SK-N-SH (cell line): Measurements from ENCODE around the gene ZNF202. TPM values are rescaled to one million over a fixed set of nuclear protein-coding genes. Genes with fewer than 3 reads are reported as not detected.

Source experiments
- CTCF ChIA-PET: fragments of 300-600, 350-600 bp; formaldehyde crosslinking; extraction: SDS; loops from one replicate; lab custom pipeline; 2021; lab: Yijun Ruan, JAX
- POLR2A ChIA-PET: fragments of 350-600 bp; sonication (Branson Sonifier 250); formaldehyde crosslinking; extraction: SDS; loops from one replicate; lab custom pipeline; 2020; ENCODE audit warnings: antibody characterized with exemption, inconsistent platforms; lab: Yijun Ruan, JAX
- DNase-seq: peaks from one replicate; pipeline ENCODE4 v3.0.0; 2012
- H2AFZ ChIP-seq: fragments of 200-600 bp; sonication (generic); 2 replicates; pipeline ENCODE4 v1.8.1; 2016; ENCODE audit warnings: antibody characterized with exemption, mild to moderate bottlenecking, low read depth
- H3F3A ChIP-seq: fragments of 200-600 bp; sonication (generic); replicated peaks from 2 replicates; pipeline ENCODE3; 2016; ENCODE audit warnings: antibody characterized with exemption, mild to moderate bottlenecking; ENCODE audit not compliant: insufficient read depth
- H3K27ac ChIP-seq, 2 experiments: fragments of 200-500 bp in 1 of 2; fragments of 200-600 bp in 1 of 2; sonication (Bioruptor generic) in 1 of 2; sonication (generic), shearing (Covaris generic) in 1 of 2; 2 replicates each; pipeline versions ENCODE4 v1.5.1 to v1.6.1; 2014 to 2016; ENCODE audit warnings: low read depth in 2 of 2, inconsistent platforms in 1 of 2, low read length in 1 of 2, mild to moderate bottlenecking in 1 of 2, mixed read lengths in 1 of 2
- H3K27me3 ChIP-seq: fragments of 200-600 bp; sonication (generic), shearing (Covaris generic); 2 replicates; pipeline ENCODE4 v1.6.1; 2016; ENCODE audit warnings: mixed run types; ENCODE audit not compliant: insufficient read depth
- H3K36me3 ChIP-seq, 2 experiments: fragments of 200-500 bp in 1 of 2; fragments of 200-600 bp in 1 of 2; sonication (Bioruptor generic) in 1 of 2; sonication (generic) in 1 of 2; replicated peaks in 1 of 2; 2 replicates each; pipeline versions ENCODE3 to v1.5.1; 2014 to 2016; ENCODE audit warnings: low read length in 1 of 2, mild to moderate bottlenecking in 1 of 2; ENCODE audit not compliant: insufficient read depth in 2 of 2, control insufficient read depth in 1 of 2
- H3K4me1 ChIP-seq, 2 experiments: fragments of 200-500 bp in 1 of 2; fragments of 200-600 bp in 1 of 2; sonication (Bioruptor generic) in 1 of 2; sonication (generic), shearing (Covaris generic) in 1 of 2; 2 replicates each; pipeline versions ENCODE4 v1.5.1 to v1.6.1; 2014 to 2016; ENCODE audit warnings: low read depth in 1 of 2, low read length in 1 of 2, mixed run types in 1 of 2; ENCODE audit not compliant: insufficient read depth in 2 of 2, control insufficient read depth in 1 of 2
- H3K4me2 ChIP-seq: fragments of 200-600 bp; sonication (generic), shearing (Covaris generic); 2 replicates; pipeline ENCODE4 v1.6.1; 2017; ENCODE audit warnings: mixed run types
- H3K4me3 ChIP-seq, 2 experiments: fragments of 200-500 bp in 1 of 2; fragments of 200-600 bp in 1 of 2; sonication (Bioruptor generic) in 1 of 2; sonication (generic), shearing (Covaris generic) in 1 of 2; 2 replicates each; pipeline versions ENCODE4 v1.5.1 to v1.8.1; 2014 to 2016; ENCODE audit warnings: low read depth in 2 of 2, inconsistent platforms in 1 of 2, low read length in 1 of 2, mild to moderate bottlenecking in 1 of 2, mixed read lengths in 1 of 2, moderate library complexity in 1 of 2
- H3K79me2 ChIP-seq: fragments of 200-600 bp; sonication (generic); 2 replicates; pipeline ENCODE4 v1.8.1; 2017; ENCODE audit warnings: mild to moderate bottlenecking; ENCODE audit not compliant: insufficient read depth
- H3K9ac ChIP-seq: fragments of 200-600 bp; sonication (generic); 2 replicates; pipeline ENCODE4 v1.6.1; 2017; ENCODE audit warnings: mixed run types
- H3K9me2 ChIP-seq: fragments of 200-600 bp; sonication (generic); 2 replicates; pipeline ENCODE4 v1.6.1; 2017; ENCODE audit warnings: mixed run types
- H3K9me3 ChIP-seq: fragments of 200-600 bp; sonication (generic); 2 replicates; pipeline ENCODE4 v1.6.1; 2017; ENCODE audit warnings: mixed run types, mild to moderate bottlenecking, moderate library complexity
- H4K20me1 ChIP-seq: fragments of 200-600 bp; sonication (generic); 2 replicates; pipeline ENCODE4 v1.6.1; 2017; ENCODE audit warnings: mild to moderate bottlenecking, mixed run types; ENCODE audit not compliant: insufficient read depth
- CTCF ChIP-seq: fragments of 200-600 bp; sonication (generic); IDR thresholded peaks from 2 replicates; pipeline ENCODE4 v1.6.1; 2017; ENCODE audit warnings: antibody characterized with exemption, mild to moderate bottlenecking, moderate library complexity
- EZH2phosphoT487 ChIP-seq: fragments of 200-600 bp; sonication (generic); IDR thresholded peaks from 2 replicates; pipeline ENCODE4 v1.6.1; 2017; ENCODE audit warnings: low read depth, mixed run types, mild to moderate bottlenecking, antibody characterized with exemption, moderate library complexity, borderline replicate concordance
- FOXJ3 ChIP-seq: sonication (generic); formaldehyde crosslinking; IDR thresholded peaks from 2 replicates; pipeline ENCODE4 v1.5.1; 2020; ENCODE audit warnings: mild to moderate bottlenecking, missing genetic modification reagents
- GABPA ChIP-seq: IDR thresholded peaks from 2 replicates; pipeline ENCODE4 v1.4.0; 2012; ENCODE audit warnings: low read depth, mild to moderate bottlenecking
- GATA2 ChIP-seq: sonication (generic); formaldehyde crosslinking; IDR thresholded peaks from 2 replicates; pipeline ENCODE4 v1.5.0; 2020; ENCODE audit warnings: mild to moderate bottlenecking, missing genetic modification reagents
- MEF2A ChIP-seq: IDR thresholded peaks from 2 replicates; pipeline ENCODE4 v1.4.0; 2012; ENCODE audit warnings: low read depth, borderline replicate concordance
- NFIC ChIP-seq: IDR thresholded peaks from 2 replicates; pipeline ENCODE4 v1.4.0; 2012; ENCODE audit warnings: borderline replicate concordance
- NRF1 ChIP-seq: IDR thresholded peaks from 2 replicates; pipeline ENCODE4 v1.6.1; 2012; ENCODE audit warnings: low read depth, mild to moderate bottlenecking, low read length
- RCOR1 ChIP-seq: fragments of 150-350 bp; IDR thresholded peaks from 2 replicates; pipeline ENCODE4 v1.6.1; 2017; ENCODE audit warnings: antibody characterized with exemption, low read length
- RXRA ChIP-seq: IDR thresholded peaks from 2 replicates; pipeline ENCODE4 v1.4.0; 2012; ENCODE audit warnings: low read depth, mild to moderate bottlenecking, borderline replicate concordance
- TAF1 ChIP-seq: IDR thresholded peaks from 2 replicates; pipeline ENCODE4 v1.6.1; 2012; ENCODE audit warnings: low read depth, mild to moderate bottlenecking, low read length, moderate library complexity, borderline replicate concordance
- TCF12 ChIP-seq: IDR thresholded peaks from 2 replicates; pipeline ENCODE4 v1.4.0; 2012
- WGBS: methylation state at CpG from one replicate; pipeline ENCODE4 v1.1.6; 2017; ENCODE audit warnings: low lambda C conversion rate; 5-methylcytosine and 5-hydroxymethylcytosine counted together
- polyA plus RNA-seq, 3 experiments: library from polyadenylated mRNA; depleted of rRNA; stranded (reverse); fragments of >200 nt; gene quantifications; 2 replicates each; pipeline ENCODE4 v1.2.3, GENCODE V29; 2012
- TF ChIP-seq, protein P1 (sequence below): IDR thresholded peaks from 2 replicates; pipeline ENCODE4 v1.4.0; 2012; ENCODE audit warnings: low read depth
- TF ChIP-seq, protein P2 (sequence below): IDR thresholded peaks from 2 replicates; pipeline ENCODE4; 2012
- TF ChIP-seq, protein P3 (sequence below): fragments of 150-350 bp; IDR thresholded peaks from 2 replicates; pipeline ENCODE4 v1.6.1; 2017; ENCODE audit warnings: antibody characterized with exemption, low read length, low read depth, borderline replicate concordance

ZNF202 gene
- polyA plus RNA-seq, 1 of the 3 experiments (the other 2 are of a cell fraction), result 11.3 TPM

GRCh38 chr11:123695231-123695630 is 46.2 kb downstream of the ZNF202 start (continued):
- no peak for TF ChIP-seq NFIC
- TF ChIP-seq TCF12, result no peak
- no peak for TF ChIP-seq NRF1
- TF ChIP-seq, protein P1, sequence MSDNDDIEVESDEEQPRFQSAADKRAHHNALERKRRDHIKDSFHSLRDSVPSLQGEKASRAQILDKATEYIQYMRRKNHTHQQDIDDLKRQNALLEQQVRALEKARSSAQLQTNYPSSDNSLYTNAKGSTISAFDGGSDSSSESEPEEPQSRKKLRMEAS, result no peak
- no peak for TF ChIP-seq TAF1
- no peak for TF ChIP-seq MEF2A
- no peak for TF ChIP-seq RXRA

- H3K79me2 ChIP-seq, result no peaks in the 10 kb centered on the region
- ChIA-PET POLR2A (no interaction called here), CTCF (interaction anchor here (0.8 to 1.0 kb wide), 2 partner anchors 11 to 41 kb away, joined by 3 to 5 read pairs; no protein-coding TSS in a partner anchor)
- no peak overlapping the region for H3K4me2 ChIP-seq
- H3K9me2 ChIP-seq, result no peaks in the 10 kb centered on the region
- H2AFZ ChIP-seq, result no peak overlapping the region; the same call in 1 of the 2 replicates
- no peaks in the 10 kb centered on the region for H3K4me1 ChIP-seq
- H3K27me3 ChIP-seq, result no peaks in the 10 kb centered on the region; the same call in 1 of the 2 replicates
- WGBS, result 32% methylated on average over 2 of the region's 2 CpGs
- DNase-seq, result no peak
- H3K9ac ChIP-seq, result no peak overlapping the region
- no peaks in the 10 kb centered on the region for H3K36me3 ChIP-seq
- H3K9me3 ChIP-seq, result no peaks in the 10 kb centered on the region
- no peaks in the 10 kb centered on the region for H3F3A ChIP-seq
- no peak overlapping the region for H3K4me3 ChIP-seq
- no peaks in the 10 kb centered on the region for H4K20me1 ChIP-seq
- H3K27ac ChIP-seq, result no peak overlapping the region
- TF ChIP-seq CTCF (no peak), FOXJ3 (no peak), GATA2 (CRISPR knock-in tag) (no peak), GABPA (no peak), RXRA (no peak), TCF12 (no peak), RCOR1 (no peak), EZH2phosphoT487 (no peak)
- TF ChIP-seq, protein P2, sequence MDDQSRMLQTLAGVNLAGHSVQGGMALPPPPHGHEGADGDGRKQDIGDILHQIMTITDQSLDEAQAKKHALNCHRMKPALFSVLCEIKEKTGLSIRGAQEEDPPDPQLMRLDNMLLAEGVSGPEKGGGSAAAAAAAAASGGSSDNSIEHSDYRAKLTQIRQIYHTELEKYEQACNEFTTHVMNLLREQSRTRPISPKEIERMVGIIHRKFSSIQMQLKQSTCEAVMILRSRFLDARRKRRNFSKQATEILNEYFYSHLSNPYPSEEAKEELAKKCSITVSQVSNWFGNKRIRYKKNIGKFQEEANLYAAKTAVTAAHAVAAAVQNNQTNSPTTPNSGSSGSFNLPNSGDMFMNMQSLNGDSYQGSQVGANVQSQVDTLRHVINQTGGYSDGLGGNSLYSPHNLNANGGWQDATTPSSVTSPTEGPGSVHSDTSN, result no peak
- TF ChIP-seq, protein P3, sequence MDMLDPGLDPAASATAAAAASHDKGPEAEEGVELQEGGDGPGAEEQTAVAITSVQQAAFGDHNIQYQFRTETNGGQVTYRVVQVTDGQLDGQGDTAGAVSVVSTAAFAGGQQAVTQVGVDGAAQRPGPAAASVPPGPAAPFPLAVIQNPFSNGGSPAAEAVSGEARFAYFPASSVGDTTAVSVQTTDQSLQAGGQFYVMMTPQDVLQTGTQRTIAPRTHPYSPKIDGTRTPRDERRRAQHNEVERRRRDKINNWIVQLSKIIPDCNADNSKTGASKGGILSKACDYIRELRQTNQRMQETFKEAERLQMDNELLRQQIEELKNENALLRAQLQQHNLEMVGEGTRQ, result no peak
Observed at GRCh38 chr11:123694551-123694950, 46.9 kb downstream of the ZNF202 start.
